Breast epithelium (tissue), 4 donors: ENCODE measurements around the gene IPCEF1. TPM values are rescaled to one million over a fixed set of nuclear protein-coding genes. Genes with fewer than 3 reads are reported as not detected.

Experiments
- DNase-seq, 2 donors: peaks; one replicate each; pipeline ENCODE4 v3.0.0-alpha.2; 2019; ENCODE audit warnings: low spot score in 2 of 2
- H3K27ac ChIP-seq, 2 donors: fragments of 200-600 bp; sonication (generic) in 1 of 2; one replicate each; pipeline ENCODE4 v1.5.1; 2016 to 2019; ENCODE audit warnings: mild to moderate bottlenecking in 1 of 2
- H3K27me3 ChIP-seq, 2 donors: fragments of 200-600 bp; sonication (generic) in 1 of 2; one replicate each; pipeline versions ENCODE4 v1.5.1 to v1.6.0; 2017 to 2019; ENCODE audit warnings: control low read depth in 1 of 2, mild to moderate bottlenecking in 1 of 2
- H3K36me3 ChIP-seq: fragments of 200-600 bp; one replicate; pipeline ENCODE4 v1.5.1; 2019
- H3K4me1 ChIP-seq, 2 donors: fragments of 200-600 bp; sonication (generic); one replicate each; pipeline ENCODE4 v1.5.1; 2016 to 2019; ENCODE audit warnings: control low read depth in 1 of 2
- H3K4me3 ChIP-seq, 3 donors: fragments of 200-600 bp; sonication (generic); 1 replicate in 2 of 3; 2 replicates in 1 of 3; pipeline ENCODE4 v1.5.1; 2016 to 2019; ENCODE audit warnings: mild to moderate bottlenecking in 3 of 3, moderate library complexity in 2 of 3
- H3K9me3 ChIP-seq, 2 donors: fragments of 200-600 bp; sonication (generic) in 1 of 2; one replicate each; pipeline ENCODE4 v1.5.1; 2016 to 2019; ENCODE audit warnings: control low read depth in 1 of 2
- POLR2A ChIP-seq: fragments of 450-650 bp; IDR thresholded peaks from one replicate; pipeline ENCODE4 v1.6.1; 2016; ENCODE audit warnings: antibody characterized with exemption, mild to moderate bottlenecking, moderate library complexity
- POLR2AphosphoS5 ChIP-seq, 3 donors: sonication (generic); formaldehyde crosslinking; IDR thresholded peaks; one replicate each; pipeline ENCODE4 v1.6.1; 2017; ENCODE audit warnings: antibody characterized with exemption in 3 of 3
- intact Hi-C: fragments of 100-400 bp; cut with DNase I; formaldehyde crosslinking; loops from one replicate; pipeline ENCODE4 v1.15.1; 2023; ENCODE audit warnings: low total_unique reads
- total RNA-seq, 3 donors: library from RNA; depleted of rRNA; stranded (reverse); fragments of >200 nt; gene quantifications; one replicate each; pipeline ENCODE4 v1.1.0, GENCODE V29; 2016
- TF ChIP-seq, protein P1 (sequence below), 3 donors: fragments of 450-650 bp; IDR thresholded peaks; one replicate each; pipeline ENCODE4 v1.5.1; 2016 to 2017; ENCODE audit warnings: antibody characterized with exemption in 3 of 3, mild to moderate bottlenecking in 3 of 3, moderate library complexity in 3 of 3

Gene IPCEF1
- total RNA-seq, 3 donors from 2014 or later, result 3.7 to 6.7 (median 5.6) TPM

DNA sequence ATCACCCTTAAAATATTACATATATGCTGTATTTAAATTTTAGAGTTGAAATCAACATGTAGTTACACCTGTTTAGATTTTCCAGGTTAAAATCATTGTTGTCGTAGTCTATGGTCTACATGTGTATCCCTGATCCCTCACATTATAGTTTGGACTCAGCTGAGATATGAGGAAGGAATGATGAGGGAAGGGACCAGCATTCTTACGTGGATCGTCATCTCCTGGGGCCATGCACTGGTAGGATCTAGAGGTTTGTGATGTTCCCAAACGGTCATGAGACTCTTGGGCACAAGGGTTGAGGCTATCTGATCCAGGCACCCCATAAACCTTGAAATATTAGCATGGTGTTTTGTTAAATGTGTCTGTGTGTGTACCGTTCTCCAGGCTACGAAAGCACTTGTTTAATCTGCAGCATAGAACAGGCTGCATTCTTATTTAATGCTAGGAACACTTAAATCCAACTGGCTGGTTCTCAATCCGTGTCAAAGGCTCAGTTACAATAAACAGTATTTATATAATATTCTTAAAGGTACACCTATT is 55.4 kb downstream of the IPCEF1 start:
- intact Hi-C loops, result no loop called here
- DNase-seq, result no peak
- Histone ChIP-seq H3K9me3 (no peaks in the 10 kb centered on the region), H3K4me3 (no peak overlapping the region), H3K36me3 (no peaks in the 10 kb centered on the region), H3K4me1 (no peaks in the 10 kb centered on the region), H3K27me3 (no peaks in the 10 kb centered on the region), H3K27ac (peak overlapping the region in 1 of 2 donors; percentile 51)
- TF ChIP-seq POLR2A (no peak), POLR2AphosphoS5 (IDR thresholded peaks at IDR 0.05) (no peak)
- TF ChIP-seq, protein P1, sequence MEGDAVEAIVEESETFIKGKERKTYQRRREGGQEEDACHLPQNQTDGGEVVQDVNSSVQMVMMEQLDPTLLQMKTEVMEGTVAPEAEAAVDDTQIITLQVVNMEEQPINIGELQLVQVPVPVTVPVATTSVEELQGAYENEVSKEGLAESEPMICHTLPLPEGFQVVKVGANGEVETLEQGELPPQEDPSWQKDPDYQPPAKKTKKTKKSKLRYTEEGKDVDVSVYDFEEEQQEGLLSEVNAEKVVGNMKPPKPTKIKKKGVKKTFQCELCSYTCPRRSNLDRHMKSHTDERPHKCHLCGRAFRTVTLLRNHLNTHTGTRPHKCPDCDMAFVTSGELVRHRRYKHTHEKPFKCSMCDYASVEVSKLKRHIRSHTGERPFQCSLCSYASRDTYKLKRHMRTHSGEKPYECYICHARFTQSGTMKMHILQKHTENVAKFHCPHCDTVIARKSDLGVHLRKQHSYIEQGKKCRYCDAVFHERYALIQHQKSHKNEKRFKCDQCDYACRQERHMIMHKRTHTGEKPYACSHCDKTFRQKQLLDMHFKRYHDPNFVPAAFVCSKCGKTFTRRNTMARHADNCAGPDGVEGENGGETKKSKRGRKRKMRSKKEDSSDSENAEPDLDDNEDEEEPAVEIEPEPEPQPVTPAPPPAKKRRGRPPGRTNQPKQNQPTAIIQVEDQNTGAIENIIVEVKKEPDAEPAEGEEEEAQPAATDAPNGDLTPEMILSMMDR (IDR thresholded peaks at IDR 0.05), result no peak

DNA sequence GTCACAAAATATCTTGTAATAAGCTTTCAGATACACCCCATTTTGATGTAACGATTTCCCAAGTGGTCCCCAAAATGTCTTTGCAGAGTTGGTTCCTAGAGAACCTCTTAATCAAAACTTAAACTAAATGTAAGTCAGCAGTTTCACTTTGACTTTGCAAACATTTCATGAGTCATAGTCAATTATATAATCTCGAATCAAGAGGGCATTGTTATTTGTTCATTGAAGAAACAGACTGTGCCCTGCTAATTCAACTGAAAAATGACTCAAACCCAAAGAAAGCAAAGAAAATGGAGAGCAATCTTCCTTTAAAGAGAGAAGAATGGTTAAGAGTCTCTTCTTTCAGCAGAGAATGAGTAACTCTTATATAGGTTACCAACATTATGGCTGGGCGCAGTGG is 58.3 kb downstream of the IPCEF1 start:
- intact Hi-C loops, result no loop called here

DNA sequence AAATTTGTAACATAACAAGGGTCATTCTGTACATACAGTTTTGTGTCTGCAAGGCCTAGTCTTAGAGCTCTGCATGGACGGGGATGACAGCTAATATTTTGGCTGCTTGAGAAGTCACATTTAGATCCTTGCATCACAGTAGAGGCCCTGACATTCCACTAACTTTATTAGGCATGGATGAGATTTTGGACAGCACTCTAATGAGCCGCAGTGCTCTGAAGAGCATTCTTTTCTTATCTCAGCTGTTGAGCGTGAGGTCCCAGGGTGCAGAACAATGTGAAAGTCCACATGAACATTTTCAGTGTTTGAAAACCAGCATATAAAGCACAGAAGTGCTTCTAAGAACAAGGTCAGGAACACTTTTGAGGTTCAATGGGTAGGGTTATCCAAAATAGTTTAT is 58.9 kb downstream of the IPCEF1 start:
- Histone ChIP-seq H3K4me3 (no peak overlapping the region), H3K36me3 (no peaks in the 10 kb centered on the region), H3K9me3 (no peaks in the 10 kb centered on the region), H3K27me3 (no peaks in the 10 kb centered on the region), H3K4me1 (no peaks in the 10 kb centered on the region), H3K27ac (no peak overlapping the region)
- DNase-seq, result no peak
- intact Hi-C loops, result no loop called here
- TF ChIP-seq POLR2A (no peak), POLR2AphosphoS5 (IDR thresholded peaks at IDR 0.05) (no peak)
- TF ChIP-seq, protein P1 (IDR thresholded peaks at IDR 0.05), result no peak

More for the DNA sequence above, 58.3 kb downstream of the IPCEF1 start:
- Histone ChIP-seq H3K9me3 (no peaks in the 10 kb centered on the region), H3K27ac (peak overlapping the region; percentile 45 to 70), H3K36me3 (no peaks in the 10 kb centered on the region), H3K27me3 (no peaks in the 10 kb centered on the region), H3K4me1 (no peaks in the 10 kb centered on the region), H3K4me3 (no peak overlapping the region)
- no peak for DNase-seq
- TF ChIP-seq, protein P1 (IDR thresholded peaks at IDR 0.05), result no peak
- TF ChIP-seq POLR2A (no peak), POLR2AphosphoS5 (IDR thresholded peaks at IDR 0.05) (no peak)

DNA sequence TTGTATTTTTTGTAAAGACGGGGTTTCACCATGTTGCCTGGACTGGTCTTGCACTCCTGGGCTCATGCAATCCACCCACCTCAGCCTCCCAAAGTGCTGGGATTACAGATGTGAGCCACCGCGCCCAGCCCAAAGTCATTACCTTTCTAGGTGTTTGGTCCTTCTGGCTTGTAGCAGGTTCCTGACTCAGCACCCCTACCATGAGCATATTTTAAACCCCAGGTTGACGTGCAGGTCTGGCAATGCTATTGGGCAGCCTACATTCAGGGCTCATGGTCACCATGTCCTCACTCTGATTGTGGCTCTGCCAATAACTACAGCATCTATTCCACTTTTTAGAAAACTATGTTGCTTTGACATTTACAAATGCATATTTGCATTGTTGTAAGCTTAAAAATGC is 59.4 kb downstream of the IPCEF1 start:
- Histone ChIP-seq H3K27ac (no peak overlapping the region), H3K36me3 (no peaks in the 10 kb centered on the region), H3K27me3 (no peaks in the 10 kb centered on the region), H3K9me3 (no peaks in the 10 kb centered on the region), H3K4me1 (no peaks in the 10 kb centered on the region), H3K4me3 (no peak overlapping the region)
- intact Hi-C loops, result no loop called here
- DNase-seq, result no peak
- TF ChIP-seq POLR2A (no peak), POLR2AphosphoS5 (IDR thresholded peaks at IDR 0.05) (no peak)
- TF ChIP-seq, protein P1 (IDR thresholded peaks at IDR 0.05), result no peak

DNA sequence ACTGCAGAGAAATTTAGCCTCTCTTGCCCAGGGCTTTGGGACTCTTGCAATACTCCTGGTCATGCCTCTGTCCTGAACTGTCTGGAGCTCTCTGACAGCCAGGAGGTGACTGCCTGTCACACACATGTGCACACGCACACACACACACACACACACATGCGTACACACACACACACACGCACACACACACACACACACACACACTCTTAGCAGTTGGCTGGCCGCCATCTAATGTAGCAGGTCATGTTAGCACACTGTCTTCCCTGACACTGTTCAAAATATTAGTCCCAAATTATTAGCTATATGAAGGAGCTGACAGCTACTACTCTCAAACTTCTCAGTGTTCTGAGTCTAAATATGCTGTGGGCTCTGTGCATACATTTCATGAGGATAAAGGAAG is 60.9 kb downstream of the IPCEF1 start:
- intact Hi-C loops, result no loop called here
- H3K27ac ChIP-seq, result no peak overlapping the region

More for the DNA sequence above, 60.9 kb downstream of the IPCEF1 start:
- DNase-seq, result no peak
- Histone ChIP-seq H3K36me3 (no peaks in the 10 kb centered on the region), H3K4me3 (no peak overlapping the region), H3K4me1 (no peaks in the 10 kb centered on the region), H3K9me3 (no peaks in the 10 kb centered on the region), H3K27me3 (no peaks in the 10 kb centered on the region)
- TF ChIP-seq POLR2AphosphoS5 (IDR thresholded peaks at IDR 0.05), result no peak
- TF ChIP-seq, protein P1 (IDR thresholded peaks at IDR 0.05), result no peak
- no peak for TF ChIP-seq POLR2A
